H9 (cell line): Measurements from ENCODE around the gene MAGEB10. TPM values are rescaled to one million over a fixed set of nuclear protein-coding genes. Genes with fewer than 3 reads are reported as not detected.

ENCODE experiments used
- DNase-seq: peaks from one replicate; pipeline ENCODE4 v3.0.0-alpha.2; 2017
- H2AFZ ChIP-seq: one replicate; pipeline ENCODE4 v1.6.1; 2013; ENCODE audit warnings: mild to moderate bottlenecking, low read length, control low read depth, moderate library complexity
- H2AK5ac ChIP-seq: 2 replicates; pipeline ENCODE4 v1.6.1; 2013; ENCODE audit warnings: low read length, control low read depth, mixed read lengths; ENCODE audit not compliant: insufficient read length
- H2BK120ac ChIP-seq: one replicate; pipeline ENCODE4 v1.6.1; 2013; ENCODE audit warnings: low read depth, mild to moderate bottlenecking, low read length, control low read depth, inconsistent platforms; ENCODE audit not compliant: poor library complexity, severe bottlenecking
- H2BK12ac ChIP-seq: 2 replicates; pipeline ENCODE4 v1.6.1; 2013; ENCODE audit warnings: low read length, control low read depth, mixed read lengths, low read depth; ENCODE audit not compliant: insufficient read length
- H2BK15ac ChIP-seq: 2 replicates; pipeline ENCODE4 v1.6.1; 2013; ENCODE audit warnings: low read depth, low read length, control low read depth
- H2BK20ac ChIP-seq: one replicate; pipeline ENCODE4 v1.6.1; 2013; ENCODE audit warnings: low read depth, mild to moderate bottlenecking, low read length, control low read depth, inconsistent platforms; ENCODE audit not compliant: poor library complexity, severe bottlenecking
- H2BK5ac ChIP-seq: 2 replicates; pipeline ENCODE4 v1.6.1; 2013; ENCODE audit warnings: low read length, control low read depth, mixed read lengths; ENCODE audit not compliant: insufficient read length
- H3K14ac ChIP-seq: 2 replicates; pipeline ENCODE4 v1.6.1; 2013; ENCODE audit warnings: low read length, control low read depth; ENCODE audit not compliant: insufficient read depth
- H3K18ac ChIP-seq: 2 replicates; pipeline ENCODE4 v1.6.1; 2013; ENCODE audit warnings: low read depth, mild to moderate bottlenecking, mixed read lengths, low read length, control low read depth; ENCODE audit not compliant: insufficient read length
- H3K23ac ChIP-seq: 2 replicates; pipeline ENCODE4 v1.6.1; 2013; ENCODE audit warnings: low read length, control low read depth, mixed read lengths, low read depth; ENCODE audit not compliant: insufficient read length
- H3K23me2 ChIP-seq: 2 replicates; pipeline ENCODE4 v1.6.1; 2013; ENCODE audit warnings: low read depth, mild to moderate bottlenecking, mixed read lengths, low read length, control low read depth; ENCODE audit not compliant: insufficient read length, poor library complexity, severe bottlenecking
- H3K27ac ChIP-seq: 2 replicates; pipeline ENCODE4 v1.5.1; 2013; ENCODE audit warnings: low read length, control low read depth, mixed read lengths, low read depth; ENCODE audit not compliant: insufficient read length
- H3K27me3 ChIP-seq: 2 replicates; pipeline ENCODE4 v1.6.1; 2013; ENCODE audit warnings: low read length, control low read depth, inconsistent platforms; ENCODE audit not compliant: insufficient read depth
- H3K4ac ChIP-seq: 2 replicates; pipeline ENCODE4 v1.6.1; 2013; ENCODE audit warnings: low read depth, mild to moderate bottlenecking, control low read depth, inconsistent platforms, low read length, moderate library complexity
- H3K4me1 ChIP-seq: 2 replicates; pipeline ENCODE4 v1.6.1; 2013; ENCODE audit warnings: low read length, control low read depth, inconsistent platforms; ENCODE audit not compliant: insufficient read depth
- H3K4me2 ChIP-seq: 2 replicates; pipeline ENCODE4 v1.6.1; 2013; ENCODE audit warnings: low read length, control low read depth, mixed read lengths; ENCODE audit not compliant: insufficient read length, insufficient read depth
- H3K56ac ChIP-seq: 2 replicates; pipeline ENCODE4 v1.6.1; 2013; ENCODE audit warnings: low read depth, mild to moderate bottlenecking, mixed read lengths, low read length, control low read depth; ENCODE audit not compliant: insufficient read length
- H3K79me1 ChIP-seq: 2 replicates; pipeline ENCODE4 v1.6.1; 2013; ENCODE audit warnings: low read depth, mild to moderate bottlenecking, moderate library complexity, low read length, control low read depth, inconsistent platforms; ENCODE audit not compliant: insufficient read depth, poor library complexity, severe bottlenecking
- H3K79me2 ChIP-seq: 2 replicates; pipeline ENCODE4 v1.6.1; 2013; ENCODE audit warnings: low read length, control low read depth, inconsistent platforms; ENCODE audit not compliant: insufficient read depth
- H3K9ac ChIP-seq: 2 replicates; pipeline ENCODE4 v1.6.1; 2013; ENCODE audit warnings: low read length, control low read depth, mixed read lengths; ENCODE audit not compliant: insufficient read length; ENCODE audit errors: extremely low read depth
- H3K9me3 ChIP-seq: one replicate; pipeline ENCODE4 v1.6.1; 2013; ENCODE audit warnings: low read depth, low read length, inconsistent platforms; ENCODE audit not compliant: control insufficient read depth
- H3T11ph ChIP-seq: one replicate; pipeline ENCODE4 v1.6.1; 2013; ENCODE audit warnings: mild to moderate bottlenecking, low read length, control low read depth, inconsistent platforms
- H4K20me1 ChIP-seq: one replicate; pipeline ENCODE4 v1.6.1; 2013; ENCODE audit not compliant: control insufficient read depth, insufficient read length, insufficient read depth
- H4K5ac ChIP-seq: 2 replicates; pipeline ENCODE4 v1.6.1; 2013; ENCODE audit warnings: low read depth, mild to moderate bottlenecking, mixed read lengths, low read length, control low read depth; ENCODE audit not compliant: insufficient read length
- H4K8ac ChIP-seq: replicated peaks from 2 replicates; pipeline ENCODE4 v1.6.1; 2013; ENCODE audit warnings: low read length, control low read depth, mixed read lengths, low read depth; ENCODE audit not compliant: insufficient read length
- H4K91ac ChIP-seq: 2 replicates; pipeline ENCODE4 v1.6.1; 2013; ENCODE audit warnings: low read depth, mild to moderate bottlenecking, moderate library complexity, mixed read lengths, low read length, control low read depth; ENCODE audit not compliant: insufficient read length
- H3K27ac Mint-ChIP-seq, 3 experiments: 2 replicates in 2 of 3; 3 replicates in 1 of 3; pipeline ENCODE4 v1.8.0; 2020 to 2021; ENCODE audit warnings: mixed read lengths in 3 of 3, mild to moderate bottlenecking in 1 of 3, moderate library complexity in 1 of 3
- H3K27me3 Mint-ChIP-seq: 2 replicates; pipeline ENCODE4 v1.8.0; 2021; ENCODE audit warnings: low read depth, mild to moderate bottlenecking, moderate library complexity, mixed read lengths
- H3K36me3 Mint-ChIP-seq, 3 experiments: 2 replicates in 2 of 3; 3 replicates in 1 of 3; pipeline ENCODE4 v1.8.0; 2020 to 2021; ENCODE audit warnings: low read depth in 3 of 3, mixed read lengths in 3 of 3; ENCODE audit not compliant: insufficient read depth in 1 of 3
- H3K4me1 Mint-ChIP-seq, 2 experiments: 2 replicates each; pipeline ENCODE4 v1.8.0; 2020; ENCODE audit warnings: mixed read lengths in 2 of 2
- H3K4me3 Mint-ChIP-seq, 2 experiments: 2 replicates in 1 of 2; 3 replicates in 1 of 2; pipeline ENCODE4 v1.8.0; 2020 to 2021; ENCODE audit warnings: mild to moderate bottlenecking in 2 of 2, mixed read lengths in 2 of 2, moderate library complexity in 1 of 2
- H3K9me3 Mint-ChIP-seq, 2 experiments: 2 replicates in 1 of 2; 3 replicates in 1 of 2; pipeline ENCODE4 v1.8.0; 2020; ENCODE audit warnings: mild to moderate bottlenecking in 2 of 2, mixed read lengths in 2 of 2, moderate library complexity in 1 of 2
- total RNA-seq: library from RNA; stranded (reverse); gene quantifications from 2 replicates; pipeline ENCODE4 v1.2.1, GENCODE V29; 2021
- TF ChIP-seq, protein P1 (sequence below): fragments of 200-600 bp; sonication (generic); conservative IDR thresholded peaks from 3 replicates; pipeline ENCODE4 v1.8.0; 2021; ENCODE audit warnings: antibody characterized with exemption, mild to moderate bottlenecking

MAGEB10 gene
- total RNA-seq, 1 experiment from 2014 or later = not detected

DNA sequence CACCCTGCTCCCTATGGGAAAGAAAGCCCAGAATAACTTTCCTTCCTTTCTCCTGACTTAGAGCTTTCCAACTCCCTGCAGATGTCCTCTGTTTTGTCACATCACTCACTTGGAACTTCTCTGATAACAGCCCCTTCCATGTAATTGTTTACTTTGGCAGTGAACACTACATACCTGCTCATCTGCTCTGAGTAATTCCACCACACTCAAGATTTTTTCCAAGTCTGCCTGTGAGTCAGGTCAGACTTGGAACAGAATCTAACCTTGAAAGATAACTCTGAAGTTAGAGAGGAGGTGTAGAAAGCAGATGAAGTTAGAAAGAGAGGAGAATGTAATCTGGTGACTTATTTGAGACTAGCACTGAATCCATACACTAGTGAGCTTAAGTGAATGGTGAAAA, 7.4 kb downstream of the MAGEB10 start:
- H3K4me1 ChIP-seq = no peaks in the 10 kb centered on the region
- no peak overlapping the region for H3K18ac ChIP-seq
- no peak overlapping the region for H3K27ac ChIP-seq
- no peak overlapping the region for H4K5ac ChIP-seq
- no peak overlapping the region for H2AK5ac ChIP-seq
- H3K23me2 ChIP-seq = no peaks in the 10 kb centered on the region
- DNase-seq = no peak
- H3K4me2 ChIP-seq = no peak overlapping the region
- H3K79me1 ChIP-seq = no peaks in the 10 kb centered on the region
- no peak overlapping the region for H2BK12ac ChIP-seq
- H2BK120ac ChIP-seq = no peak overlapping the region
- H4K20me1 ChIP-seq = no peaks in the 10 kb centered on the region
- Mint-ChIP-seq H3K4me1 (no peaks in the 10 kb centered on the region), H3K27me3 (peaks cover 6% of the 10 kb centered on the region), H3K27ac (no peak overlapping the region), H3K9me3 (peaks cover 65 to 73% of the 10 kb centered on the region in 2 experiments), H3K4me3 (no peak overlapping the region; a peak in 1 of 5 replicates), H3K36me3 (peaks cover 0 to 6% (median 3%) of the 10 kb centered on the region in 3 experiments; a peak in 4 of 7 replicates)
- no peak overlapping the region for H4K91ac ChIP-seq
- H3K9ac ChIP-seq = no peak overlapping the region
- H3K27me3 ChIP-seq = no peaks in the 10 kb centered on the region
- no peak overlapping the region for H3K23ac ChIP-seq
- no peak overlapping the region for H3K56ac ChIP-seq
- no peak overlapping the region for H2AFZ ChIP-seq
- H3K79me2 ChIP-seq = no peaks in the 10 kb centered on the region
- H3K9me3 ChIP-seq = peaks cover 60% of the 10 kb centered on the region
- H2BK20ac ChIP-seq = no peak overlapping the region
- no peak overlapping the region for H3T11ph ChIP-seq
- H4K8ac ChIP-seq = no peak overlapping the region
- no peak overlapping the region for H2BK15ac ChIP-seq
- H2BK5ac ChIP-seq = no peak overlapping the region
- H3K14ac ChIP-seq = no peak overlapping the region
- H3K4ac ChIP-seq = no peak overlapping the region
- TF ChIP-seq, protein P1, sequence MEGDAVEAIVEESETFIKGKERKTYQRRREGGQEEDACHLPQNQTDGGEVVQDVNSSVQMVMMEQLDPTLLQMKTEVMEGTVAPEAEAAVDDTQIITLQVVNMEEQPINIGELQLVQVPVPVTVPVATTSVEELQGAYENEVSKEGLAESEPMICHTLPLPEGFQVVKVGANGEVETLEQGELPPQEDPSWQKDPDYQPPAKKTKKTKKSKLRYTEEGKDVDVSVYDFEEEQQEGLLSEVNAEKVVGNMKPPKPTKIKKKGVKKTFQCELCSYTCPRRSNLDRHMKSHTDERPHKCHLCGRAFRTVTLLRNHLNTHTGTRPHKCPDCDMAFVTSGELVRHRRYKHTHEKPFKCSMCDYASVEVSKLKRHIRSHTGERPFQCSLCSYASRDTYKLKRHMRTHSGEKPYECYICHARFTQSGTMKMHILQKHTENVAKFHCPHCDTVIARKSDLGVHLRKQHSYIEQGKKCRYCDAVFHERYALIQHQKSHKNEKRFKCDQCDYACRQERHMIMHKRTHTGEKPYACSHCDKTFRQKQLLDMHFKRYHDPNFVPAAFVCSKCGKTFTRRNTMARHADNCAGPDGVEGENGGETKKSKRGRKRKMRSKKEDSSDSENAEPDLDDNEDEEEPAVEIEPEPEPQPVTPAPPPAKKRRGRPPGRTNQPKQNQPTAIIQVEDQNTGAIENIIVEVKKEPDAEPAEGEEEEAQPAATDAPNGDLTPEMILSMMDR = no peak
